Hepatocyte (in vitro differentiated cells): ENCODE data around the gene FAM53B.

ENCODE experiments used
- CTCF ChIP-seq: fragments of 200-600 bp; sonication (generic); IDR thresholded peaks from 2 replicates; pipeline ENCODE4 v1.5.1; 2016; ENCODE audit warnings: antibody characterized with exemption, mild to moderate bottlenecking; ENCODE audit not compliant: poor library complexity
- EZH2phosphoT487 ChIP-seq: fragments of 200-600 bp; sonication (generic); IDR thresholded peaks from one replicate; pipeline ENCODE4 v1.6.1; 2018; ENCODE audit warnings: antibody characterized with exemption, mild to moderate bottlenecking, low read depth, moderate library complexity; ENCODE audit not compliant: unreplicated experiment, severe bottlenecking

- TF ChIP-seq CTCF, result no peak
- no peak for TF ChIP-seq EZH2phosphoT487
Measured at GRCh38 chr10:124596962-124597845, 147.0 kb downstream of the FAM53B start.
